Smooth muscle cell (in vitro differentiated cells): ENCODE data around the gene NTN1. TPM values are rescaled to one million over a fixed set of nuclear protein-coding genes. Genes with fewer than 3 reads are reported as not detected.

Experiments used
- DNase-seq: peaks from one replicate; lab custom pipeline; 2025; ENCODE audit not compliant: unreplicated experiment; lab: John Stamatoyannopoulos, UW
- H2AFZ ChIP-seq: fragments of 200-600 bp; sonication (generic); 2 replicates; pipeline ENCODE4 v1.6.0; 2016; ENCODE audit warnings: antibody characterized with exemption, low read depth, mild to moderate bottlenecking
- H3F3A ChIP-seq: fragments of 200-600 bp; sonication (generic); 2 replicates; pipeline ENCODE4 v1.6.0; 2017; ENCODE audit warnings: antibody characterized with exemption, low read depth
- H3K27ac ChIP-seq: fragments of 200-600 bp; sonication (generic); 2 replicates; pipeline ENCODE4 v1.5.1; 2016; ENCODE audit warnings: low read depth, mild to moderate bottlenecking
- H3K27me3 ChIP-seq: fragments of 200-600 bp; sonication (generic); 2 replicates; pipeline ENCODE4 v1.6.1; 2016; ENCODE audit warnings: low read depth, mild to moderate bottlenecking
- H3K36me3 ChIP-seq: fragments of 200-600 bp; sonication (generic); 2 replicates; pipeline ENCODE4 v1.5.1; 2016; ENCODE audit warnings: low read depth
- H3K4me1 ChIP-seq: fragments of 200-600 bp; sonication (generic); 2 replicates; pipeline ENCODE4 v1.5.1; 2016; ENCODE audit warnings: low read depth
- H3K4me2 ChIP-seq: fragments of 200-600 bp; sonication (generic); 2 replicates; pipeline ENCODE4 v1.6.0; 2016; ENCODE audit warnings: mild to moderate bottlenecking
- H3K4me3 ChIP-seq: fragments of 200-600 bp; sonication (generic); 2 replicates; pipeline ENCODE4 v1.5.1; 2016; ENCODE audit warnings: mild to moderate bottlenecking
- H3K79me2 ChIP-seq: fragments of 200-600 bp; sonication (generic); 2 replicates; pipeline ENCODE4 v1.6.0; 2016; ENCODE audit warnings: low read depth, mild to moderate bottlenecking
- H3K9ac ChIP-seq: fragments of 200-600 bp; sonication (generic); 2 replicates; pipeline ENCODE4 v1.6.0; 2016; ENCODE audit warnings: low read depth
- H3K9me3 ChIP-seq: fragments of 200-600 bp; sonication (generic); replicated peaks from 2 replicates; pipeline ENCODE4 v1.5.1; 2016; ENCODE audit warnings: low read depth
- H4K20me1 ChIP-seq: fragments of 200-600 bp; sonication (generic); 2 replicates; pipeline ENCODE4 v1.6.0; 2016; ENCODE audit warnings: low read depth
- WGBS: methylation state at CpG from one replicate; pipeline ENCODE4 v1.1.7; 2016; ENCODE audit warnings: low lambda C conversion rate; 5-methylcytosine and 5-hydroxymethylcytosine counted together
- polyA plus RNA-seq: library from polyadenylated mRNA; unstranded; fragments of >200 nt; fragmentation: Nextera tagmentation; extraction: Ambion mirVana; gene quantifications from 2 replicates; pipeline ENCODE4 v1.2.1, GENCODE V29; 2016
- total RNA-seq: library from RNA; depleted of rRNA; stranded (reverse); fragments of >200 nt; gene quantifications from 2 replicates; pipeline ENCODE4 v1.2.3, GENCODE V29; 2014
- TF ChIP-seq, protein P1 (sequence below): fragments of 200-600 bp; sonication (generic); IDR thresholded peaks from 2 replicates; pipeline ENCODE4 v1.5.1; 2017; ENCODE audit warnings: borderline replicate concordance, mild to moderate bottlenecking, antibody characterized with exemption; ENCODE audit not compliant: insufficient read depth, poor library complexity, severe bottlenecking

The NTN1 gene
- total and polyA plus RNA-seq, 2 experiments from 2014 or later: 0.07 to 0.72 TPM

DNA sequence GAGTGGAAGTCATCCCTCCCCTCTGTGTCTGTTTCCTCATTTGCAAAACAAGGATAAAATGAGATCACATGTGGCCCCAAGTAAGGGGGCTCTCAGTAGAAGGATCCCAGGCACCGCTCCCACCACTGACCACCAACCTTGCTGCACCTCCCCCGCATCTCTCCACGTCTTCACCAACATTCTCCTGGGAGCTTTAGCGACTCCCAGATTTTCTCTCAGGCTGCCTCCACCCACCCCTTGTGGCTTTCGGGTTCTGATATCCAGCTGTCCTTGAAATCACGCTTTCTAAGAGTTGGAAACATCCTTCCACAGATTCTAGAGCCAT, 16.4 kb upstream of the NTN1 start:
- WGBS: 56% methylated on average over 6 of the region's 6 CpGs
- Histone ChIP-seq H3K4me2 (no peak overlapping the region), H3K79me2 (no peaks in the 10 kb centered on the region), H4K20me1 (no peaks in the 10 kb centered on the region), H3K27me3 (peaks cover 99% of the 10 kb centered on the region), H3K4me1 (peaks cover 18% of the 10 kb centered on the region), H3K27ac (no peak overlapping the region), H3K4me3 (no peak overlapping the region), H3K9ac (no peak overlapping the region), H3F3A (no peaks in the 10 kb centered on the region), H2AFZ (no peak overlapping the region), H3K9me3 (no peaks in the 10 kb centered on the region), H3K36me3 (no peaks in the 10 kb centered on the region)
- TF ChIP-seq, protein P1, sequence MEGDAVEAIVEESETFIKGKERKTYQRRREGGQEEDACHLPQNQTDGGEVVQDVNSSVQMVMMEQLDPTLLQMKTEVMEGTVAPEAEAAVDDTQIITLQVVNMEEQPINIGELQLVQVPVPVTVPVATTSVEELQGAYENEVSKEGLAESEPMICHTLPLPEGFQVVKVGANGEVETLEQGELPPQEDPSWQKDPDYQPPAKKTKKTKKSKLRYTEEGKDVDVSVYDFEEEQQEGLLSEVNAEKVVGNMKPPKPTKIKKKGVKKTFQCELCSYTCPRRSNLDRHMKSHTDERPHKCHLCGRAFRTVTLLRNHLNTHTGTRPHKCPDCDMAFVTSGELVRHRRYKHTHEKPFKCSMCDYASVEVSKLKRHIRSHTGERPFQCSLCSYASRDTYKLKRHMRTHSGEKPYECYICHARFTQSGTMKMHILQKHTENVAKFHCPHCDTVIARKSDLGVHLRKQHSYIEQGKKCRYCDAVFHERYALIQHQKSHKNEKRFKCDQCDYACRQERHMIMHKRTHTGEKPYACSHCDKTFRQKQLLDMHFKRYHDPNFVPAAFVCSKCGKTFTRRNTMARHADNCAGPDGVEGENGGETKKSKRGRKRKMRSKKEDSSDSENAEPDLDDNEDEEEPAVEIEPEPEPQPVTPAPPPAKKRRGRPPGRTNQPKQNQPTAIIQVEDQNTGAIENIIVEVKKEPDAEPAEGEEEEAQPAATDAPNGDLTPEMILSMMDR: no peak
- DNase-seq: no peak

DNA sequence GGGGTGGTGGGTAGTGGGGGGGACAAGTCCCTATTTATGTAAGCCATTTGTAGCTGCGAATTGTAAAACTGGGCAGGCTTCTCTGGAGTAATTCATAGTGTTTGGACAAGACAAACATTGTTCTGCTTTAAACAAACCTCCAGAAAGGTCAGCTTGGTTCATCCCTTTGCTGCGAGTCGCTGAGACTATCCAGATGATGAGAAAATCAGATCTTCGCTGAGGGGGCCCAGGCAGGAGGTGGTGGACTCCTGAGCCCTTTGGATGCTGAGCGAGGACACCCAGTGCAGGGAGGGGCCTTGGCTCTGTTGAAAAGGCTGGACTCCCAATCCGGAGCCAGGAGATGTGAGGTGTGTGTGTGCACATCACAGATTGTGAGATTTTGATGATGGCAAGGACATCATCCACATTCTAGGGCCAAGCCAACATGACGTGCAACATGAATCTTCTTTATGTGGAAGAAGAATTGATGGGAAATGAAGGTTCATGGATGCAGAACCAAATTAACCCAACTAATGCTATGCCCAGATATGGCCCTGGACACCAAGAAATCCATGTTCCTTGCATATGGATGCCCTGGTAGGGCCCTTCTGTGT, 15.0 kb upstream of the NTN1 start:
- H3K27ac ChIP-seq: no peak overlapping the region
- no peak overlapping the region for H3K9ac ChIP-seq
- no peak for DNase-seq
- H3K36me3 ChIP-seq: no peaks in the 10 kb centered on the region
- H3K9me3 ChIP-seq: no peaks in the 10 kb centered on the region
- H4K20me1 ChIP-seq: no peaks in the 10 kb centered on the region
- peaks cover 18% of the 10 kb centered on the region for H3K4me1 ChIP-seq
- H3F3A ChIP-seq: no peaks in the 10 kb centered on the region
- TF ChIP-seq, protein P1: no peak
- H3K27me3 ChIP-seq: peaks cover 99% of the 10 kb centered on the region
- no peaks in the 10 kb centered on the region for H3K79me2 ChIP-seq
- no peak overlapping the region for H2AFZ ChIP-seq
- WGBS: 93% methylated on average over 7 of the region's 7 CpGs
- no peak overlapping the region for H3K4me2 ChIP-seq
- H3K4me3 ChIP-seq: no peak overlapping the region

DNA sequence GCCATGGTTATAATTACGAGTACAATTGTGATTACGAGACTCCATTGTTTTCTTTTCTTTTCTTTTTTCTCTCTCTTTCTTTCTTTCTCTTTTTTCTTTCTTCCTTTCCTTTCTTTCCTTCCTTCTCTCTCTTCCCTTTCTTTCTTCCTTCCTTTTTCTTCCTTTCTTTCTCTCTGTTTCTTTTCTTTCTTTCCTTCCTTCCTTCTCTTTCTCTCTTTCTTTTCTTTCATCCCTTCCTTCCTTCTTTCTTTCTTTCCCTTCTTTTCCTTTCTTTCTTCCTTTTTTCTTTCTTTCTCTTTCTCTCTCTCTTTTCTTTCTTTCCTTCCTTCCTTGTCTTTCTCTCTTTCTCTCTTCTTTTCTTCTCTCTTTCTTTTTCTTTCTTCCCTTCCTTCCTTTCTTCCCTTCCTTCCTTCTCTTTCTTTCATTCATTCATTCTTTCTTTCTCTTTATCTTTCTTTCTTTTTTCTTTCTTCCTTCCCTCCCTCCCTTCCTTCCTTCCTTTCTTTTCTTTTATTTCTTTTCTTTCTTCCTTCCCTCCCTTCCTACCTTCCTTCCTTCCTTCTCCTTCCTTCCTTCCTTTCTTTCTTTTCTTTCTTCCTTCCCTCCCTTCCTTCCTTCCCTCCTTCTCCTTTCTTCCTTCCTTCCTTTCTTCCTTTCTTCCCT, 14.1 kb upstream of the NTN1 start:
- WGBS: 88% methylated on average over 2 of the region's 2 CpGs
- H3K9ac ChIP-seq: no peak overlapping the region
- no peak overlapping the region for H3K4me2 ChIP-seq
- peaks cover 18% of the 10 kb centered on the region for H3K4me1 ChIP-seq
- no peak overlapping the region for H3K27ac ChIP-seq
- H3K4me3 ChIP-seq: no peak overlapping the region
- no peaks in the 10 kb centered on the region for H3K79me2 ChIP-seq
- H2AFZ ChIP-seq: no peak overlapping the region
- no peaks in the 10 kb centered on the region for H3K9me3 ChIP-seq
- H4K20me1 ChIP-seq: no peaks in the 10 kb centered on the region
- peaks cover 92% of the 10 kb centered on the region for H3K27me3 ChIP-seq
- H3K36me3 ChIP-seq: no peaks in the 10 kb centered on the region
- no peak for DNase-seq
- no peaks in the 10 kb centered on the region for H3F3A ChIP-seq
- TF ChIP-seq, protein P1: no peak

DNA sequence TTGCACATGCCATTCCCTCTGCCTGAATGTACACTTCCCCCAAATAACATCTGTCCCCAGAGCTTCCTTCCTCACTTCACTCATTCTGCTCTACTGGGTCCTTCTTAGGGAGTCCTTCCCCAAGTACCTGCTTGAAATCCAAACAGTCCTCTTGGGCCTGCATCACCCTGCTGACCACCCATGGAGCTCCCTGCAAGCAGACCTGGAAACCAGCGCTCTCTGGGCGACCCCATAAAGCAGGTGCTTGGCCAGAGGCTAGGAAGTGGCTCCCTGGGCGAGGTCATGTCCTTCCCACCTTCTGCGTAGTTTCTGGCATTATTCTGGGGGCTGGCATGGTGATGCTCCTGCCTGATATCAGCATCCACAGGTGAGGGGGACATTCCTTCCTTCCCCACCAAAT, 12.2 kb upstream of the NTN1 start:
- Histone ChIP-seq H3K79me2 (no peaks in the 10 kb centered on the region), H3F3A (no peaks in the 10 kb centered on the region), H2AFZ (no peak overlapping the region), H3K27me3 (peaks cover 82% of the 10 kb centered on the region), H3K9ac (no peak overlapping the region), H3K4me1 (peaks cover 5% of the 10 kb centered on the region), H3K9me3 (no peaks in the 10 kb centered on the region), H3K36me3 (no peaks in the 10 kb centered on the region), H4K20me1 (no peaks in the 10 kb centered on the region), H3K4me2 (no peak overlapping the region), H3K27ac (no peak overlapping the region), H3K4me3 (no peak overlapping the region)
- TF ChIP-seq, protein P1: no peak
- DNase-seq: no peak
- WGBS: 86% methylated on average over 4 of the region's 4 CpGs
